Ramos (cell line): Measurements from ENCODE around the gene CCDC30.

ENCODE experiments used
- in situ Hi-C: fragments of 300-500 bp; cut with MboI; formaldehyde crosslinking; loops from one replicate; pipeline ENCODE4 v1.14.3; 2022; ENCODE audit warnings: low sequenced_read_pairs; ENCODE audit not compliant: unreplicated experiment

Gene CCDC30

DNA sequence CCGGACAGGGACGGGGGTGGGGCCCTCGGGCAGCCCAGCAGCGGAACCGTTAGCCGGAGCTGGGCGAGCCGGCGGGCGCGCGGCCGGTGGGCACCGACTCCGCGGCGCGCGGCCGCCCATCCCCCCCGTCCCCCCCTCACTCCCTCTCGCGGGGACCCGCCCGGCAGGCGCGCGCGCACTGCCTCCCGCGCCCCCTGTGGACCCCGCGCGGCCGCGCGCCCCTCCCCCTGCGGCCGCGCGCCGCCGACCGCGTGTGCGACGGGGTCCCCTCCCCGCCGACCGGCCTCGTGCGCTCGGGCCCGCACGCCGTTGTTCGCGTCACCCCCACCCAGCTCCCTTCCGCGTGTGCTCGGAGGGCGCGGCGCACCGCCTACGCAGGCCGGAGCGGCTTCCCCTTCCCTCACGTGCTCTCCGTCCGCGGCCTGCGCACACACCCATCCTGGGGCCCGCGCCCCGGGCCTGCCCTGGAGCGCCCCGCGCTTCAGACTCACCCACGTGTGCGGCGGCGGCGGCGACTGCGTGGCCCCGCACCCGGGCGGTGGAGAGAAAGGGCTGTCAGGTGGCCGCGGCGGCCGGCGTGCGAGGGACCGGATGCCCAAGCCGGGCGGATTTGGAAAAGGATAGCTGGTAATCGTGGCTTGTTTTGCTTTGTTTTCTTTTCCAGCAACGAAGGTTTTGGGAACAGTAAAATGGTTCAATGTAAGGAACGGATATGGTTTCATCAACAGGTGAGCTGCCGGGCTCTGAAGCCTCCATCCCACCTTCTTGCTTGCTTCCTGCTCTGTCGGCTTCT, 219.8 kb downstream of the CCDC30 start:
- in situ Hi-C loops: no loop called here

DNA sequence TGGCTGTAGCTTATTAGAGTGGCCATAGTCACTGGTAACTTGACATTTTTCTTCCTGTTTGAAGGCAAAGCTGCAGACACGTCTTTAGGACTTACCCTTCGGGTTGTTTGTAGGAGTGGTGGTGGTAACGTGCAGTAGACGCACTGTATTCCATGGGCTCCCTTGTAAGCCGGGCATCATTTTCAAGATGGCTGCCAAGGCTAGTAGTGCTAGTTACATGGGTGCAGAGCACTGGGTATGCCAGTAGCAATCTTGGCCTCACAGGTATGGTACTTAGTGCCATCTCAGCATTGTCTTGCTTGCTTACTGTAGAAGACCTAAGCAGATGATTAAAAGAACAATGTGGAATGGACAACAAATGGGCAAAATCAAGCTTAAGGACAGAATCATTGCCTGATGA, 221.1 kb downstream of the CCDC30 start:
- in situ Hi-C loops: no loop called here

DNA sequence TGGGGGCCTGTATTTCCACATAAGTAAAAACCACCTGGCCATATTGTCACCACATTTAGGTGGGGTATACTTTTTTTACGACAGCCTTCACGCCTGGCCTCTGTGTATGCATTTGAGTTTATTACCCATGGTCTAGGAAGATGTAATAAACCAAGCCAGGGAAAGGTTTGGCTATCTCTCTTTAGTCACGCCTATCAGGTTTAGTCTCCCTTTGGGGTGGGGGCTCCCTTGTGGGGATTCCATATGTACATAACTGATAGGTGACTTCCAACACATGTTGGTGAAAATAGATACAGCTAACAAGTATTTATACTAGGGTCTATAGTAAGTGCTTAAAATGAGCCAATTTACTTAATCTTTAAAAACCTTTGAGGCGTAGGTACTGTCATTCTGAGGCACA, 223.3 kb downstream of the CCDC30 start:
- in situ Hi-C loops: no loop called here

DNA sequence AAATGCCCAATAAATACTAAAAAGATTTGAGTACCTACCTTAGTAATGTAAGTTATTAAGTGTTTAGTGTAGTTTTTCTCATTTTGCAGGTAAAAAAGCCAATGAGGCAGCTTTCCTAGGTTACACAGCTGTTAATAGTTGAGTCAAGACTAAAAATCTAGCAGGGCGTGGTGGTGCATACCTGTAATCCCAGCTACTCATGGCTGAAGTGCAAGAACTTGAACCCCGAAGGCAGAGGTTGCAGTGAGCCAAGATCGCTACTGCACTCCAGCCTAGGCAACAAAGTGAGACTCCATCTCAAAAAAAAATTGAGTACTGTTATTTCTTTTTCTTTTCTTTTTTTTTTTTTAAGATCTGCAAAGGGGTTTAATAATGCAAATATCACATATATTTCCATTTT, 226.8 kb downstream of the CCDC30 start:
- in situ Hi-C loops: no loop called here

DNA sequence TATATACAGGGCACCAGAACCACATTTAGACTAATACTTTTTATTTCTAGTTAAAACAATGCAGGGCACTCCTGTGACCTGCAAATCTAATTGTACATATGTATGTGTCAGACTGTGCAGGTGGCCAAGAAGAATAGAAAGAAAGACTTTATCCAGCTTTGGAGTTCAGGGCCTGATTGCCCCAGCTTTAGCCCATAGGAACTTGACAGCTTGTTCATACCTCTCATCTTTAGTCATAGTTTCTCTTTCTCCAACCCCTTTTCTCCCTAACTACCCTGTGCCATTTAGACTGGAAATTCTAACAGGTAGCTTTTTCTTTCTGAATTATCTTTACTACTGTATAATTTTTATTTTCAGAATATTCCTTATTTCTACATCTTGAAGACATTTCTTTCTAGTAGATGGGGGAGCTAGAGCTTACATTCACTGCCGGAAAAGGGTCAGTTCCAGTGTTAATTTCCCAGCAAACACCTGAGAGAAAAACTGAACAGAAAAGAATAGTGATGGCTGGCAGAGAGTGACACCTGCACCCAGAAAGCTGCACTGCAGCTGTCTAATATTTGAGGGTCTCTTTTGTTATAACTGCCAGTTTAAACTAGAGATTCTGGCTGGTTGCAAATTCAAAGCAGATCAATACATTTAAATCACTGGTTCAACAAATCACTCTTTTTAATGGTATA, 227.5 kb downstream of the CCDC30 start:
- in situ Hi-C loops: no loop called here

DNA sequence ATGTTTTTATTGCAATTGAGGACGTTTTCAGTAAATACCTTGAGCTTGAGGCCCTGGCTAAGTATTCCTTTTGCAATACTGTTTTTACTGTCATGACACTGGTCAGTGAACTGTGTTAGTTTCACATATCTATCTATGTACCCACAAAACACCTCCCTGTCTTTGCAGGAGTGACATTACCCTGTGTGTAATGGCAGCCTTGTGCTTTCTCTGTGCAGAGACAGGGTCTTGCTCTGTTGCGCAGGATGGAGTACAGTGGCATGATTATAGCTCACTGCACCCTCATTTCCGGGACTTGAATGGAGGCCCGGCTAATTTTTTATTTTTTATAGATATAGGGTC, 228.0 kb downstream of the CCDC30 start:
- in situ Hi-C loops: no loop called here

DNA sequence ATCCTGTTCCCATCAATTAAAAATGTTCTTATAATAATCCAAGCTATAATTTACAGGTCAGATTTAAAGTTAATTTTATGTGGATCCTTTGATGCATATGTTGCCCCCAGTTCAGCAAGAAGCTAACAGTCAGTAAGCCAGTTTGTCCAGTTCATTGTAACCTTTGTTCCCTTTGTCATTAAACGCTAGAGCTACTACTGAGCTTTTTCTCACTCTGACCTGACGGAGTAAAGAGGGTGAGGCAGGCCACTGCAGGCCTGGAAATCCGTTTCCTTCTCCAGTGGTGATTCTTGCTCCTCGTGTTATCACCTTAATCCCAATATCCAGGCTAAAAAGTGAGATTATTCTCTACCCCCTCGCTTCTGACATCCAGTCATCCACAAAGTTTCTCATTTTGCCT, 229.4 kb downstream of the CCDC30 start:
- in situ Hi-C loops: no loop called here

DNA sequence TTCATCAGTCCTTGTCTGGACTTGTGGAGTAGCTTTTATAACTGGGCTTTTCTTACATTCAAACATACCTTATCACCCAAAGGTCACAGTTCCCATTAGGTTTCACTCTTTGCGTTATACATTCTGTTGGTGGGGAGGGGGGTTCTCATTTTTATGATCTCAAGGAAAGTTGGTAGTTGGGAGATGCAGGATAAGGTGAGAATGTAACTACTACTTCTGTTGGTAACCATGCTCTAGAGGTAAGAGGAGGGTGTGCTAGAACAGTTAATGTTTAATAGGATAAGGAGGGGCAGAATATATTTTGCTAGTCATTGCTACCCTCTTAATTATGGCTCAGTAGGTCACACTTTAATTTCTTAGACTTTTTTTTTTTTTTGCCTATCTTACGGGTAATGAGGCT, 229.8 kb downstream of the CCDC30 start:
- in situ Hi-C loops: no loop called here

DNA sequence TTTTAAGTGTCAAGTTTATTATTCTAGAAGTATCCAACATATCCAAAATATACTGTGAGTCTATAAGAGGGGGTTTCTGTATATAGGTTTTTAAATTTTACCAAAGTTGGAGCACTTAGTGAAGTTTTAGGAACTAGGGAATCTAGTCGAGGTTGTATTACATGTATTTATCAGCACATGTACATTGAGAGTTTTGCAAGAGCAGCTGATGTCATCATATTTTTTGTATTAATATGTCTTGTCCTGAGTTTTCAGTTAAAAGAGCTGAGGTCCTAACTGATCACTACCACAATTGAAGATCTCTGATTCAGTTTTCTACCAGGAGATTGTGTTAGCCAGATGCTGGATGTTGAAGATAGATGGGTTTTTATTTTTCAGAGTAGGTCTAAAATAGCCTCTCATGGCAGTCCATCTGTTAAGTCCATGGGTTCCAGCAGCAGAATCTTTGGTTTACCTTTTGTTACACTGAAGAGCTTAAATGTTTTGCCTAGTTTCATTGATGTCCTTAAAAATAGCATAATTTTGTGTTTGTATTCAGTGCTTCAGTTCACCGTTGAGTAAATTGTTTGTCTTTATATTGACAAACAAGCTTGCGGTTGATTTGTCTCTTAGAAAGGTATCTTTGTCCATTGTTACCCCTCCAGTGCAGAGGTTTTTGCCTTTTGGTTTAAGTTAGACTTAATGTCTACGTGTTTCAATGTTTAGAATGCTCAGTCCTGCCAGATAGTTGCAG, 235.2 kb downstream of the CCDC30 start:
- in situ Hi-C loops: no loop called here

DNA sequence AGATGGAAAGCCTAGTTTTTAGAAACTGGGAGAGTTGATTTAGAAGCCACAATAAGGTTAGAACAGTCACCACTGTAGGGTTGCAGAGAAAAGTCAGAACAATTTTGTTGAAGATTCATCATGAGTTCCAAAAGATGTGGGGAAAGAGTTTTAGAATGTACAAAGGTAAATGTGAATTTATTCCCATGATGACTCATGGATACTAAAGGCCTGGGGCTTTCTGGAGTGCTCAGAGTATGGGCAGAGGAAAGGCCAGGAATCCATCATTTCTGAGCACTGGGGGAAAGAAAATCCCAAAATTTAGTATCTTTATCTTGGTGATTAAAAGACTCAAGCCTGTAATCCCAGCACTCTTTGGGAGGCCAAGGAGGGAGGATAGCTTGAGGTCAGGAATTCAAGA, 236.9 kb downstream of the CCDC30 start:
- in situ Hi-C loops: no loop called here

DNA sequence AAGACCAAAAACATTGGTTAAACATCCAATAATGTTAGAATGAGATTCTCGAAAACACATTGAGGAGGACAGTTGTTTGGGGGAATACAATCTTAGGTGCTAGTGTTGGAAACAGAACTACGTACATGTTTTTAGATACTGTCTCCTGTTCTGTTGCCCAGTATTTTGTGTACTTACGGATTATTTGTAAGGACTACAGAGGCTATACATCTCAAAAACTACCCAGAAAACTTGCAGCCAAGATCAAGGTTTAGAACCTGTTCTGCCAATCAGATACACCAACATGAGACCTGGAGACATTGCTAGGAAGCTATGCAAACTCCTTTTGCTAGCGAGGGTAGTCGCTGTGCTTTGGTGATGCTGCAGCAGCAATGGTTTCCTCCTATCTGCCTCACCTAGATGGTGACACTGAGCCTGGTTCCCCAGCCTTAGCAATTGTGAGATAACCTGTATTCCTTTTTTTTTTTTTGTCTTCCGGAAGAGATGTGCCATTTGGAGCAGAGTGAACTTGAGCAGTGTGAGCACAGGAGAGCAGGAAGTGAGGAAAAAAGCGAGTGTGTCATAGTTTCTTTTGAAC, 240.9 kb downstream of the CCDC30 start:
- in situ Hi-C loops: no loop called here
